ENCODE measurements around the gene SERPING1. TPM values are rescaled to one million over a fixed set of nuclear protein-coding genes. Genes with fewer than 3 reads are reported as not detected.

SERPING1 gene
- total RNA-seq, 2 donors from 2014 or later = 674 to 695 TPM

DNA sequence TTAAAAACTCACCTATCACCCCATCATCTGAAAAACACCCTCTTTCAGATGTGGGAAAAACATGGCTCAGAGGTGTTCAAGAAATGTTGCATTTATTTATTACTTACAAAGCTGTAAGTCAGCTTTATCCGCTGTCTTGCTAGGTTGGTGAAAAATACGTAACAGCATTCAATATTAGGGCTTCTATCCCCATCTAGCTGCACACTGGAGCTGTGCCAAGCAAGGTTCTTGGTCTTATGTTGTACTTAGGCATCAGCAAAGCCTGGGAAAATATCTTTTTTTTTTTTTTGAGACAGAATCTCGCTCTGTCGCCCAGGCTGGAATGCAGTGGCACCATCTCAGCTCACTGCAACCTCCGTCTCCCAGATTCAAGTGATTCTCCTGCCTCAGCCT is 7.5 kb downstream of the SERPING1 start:
- TF ChIP-seq, protein P1, sequence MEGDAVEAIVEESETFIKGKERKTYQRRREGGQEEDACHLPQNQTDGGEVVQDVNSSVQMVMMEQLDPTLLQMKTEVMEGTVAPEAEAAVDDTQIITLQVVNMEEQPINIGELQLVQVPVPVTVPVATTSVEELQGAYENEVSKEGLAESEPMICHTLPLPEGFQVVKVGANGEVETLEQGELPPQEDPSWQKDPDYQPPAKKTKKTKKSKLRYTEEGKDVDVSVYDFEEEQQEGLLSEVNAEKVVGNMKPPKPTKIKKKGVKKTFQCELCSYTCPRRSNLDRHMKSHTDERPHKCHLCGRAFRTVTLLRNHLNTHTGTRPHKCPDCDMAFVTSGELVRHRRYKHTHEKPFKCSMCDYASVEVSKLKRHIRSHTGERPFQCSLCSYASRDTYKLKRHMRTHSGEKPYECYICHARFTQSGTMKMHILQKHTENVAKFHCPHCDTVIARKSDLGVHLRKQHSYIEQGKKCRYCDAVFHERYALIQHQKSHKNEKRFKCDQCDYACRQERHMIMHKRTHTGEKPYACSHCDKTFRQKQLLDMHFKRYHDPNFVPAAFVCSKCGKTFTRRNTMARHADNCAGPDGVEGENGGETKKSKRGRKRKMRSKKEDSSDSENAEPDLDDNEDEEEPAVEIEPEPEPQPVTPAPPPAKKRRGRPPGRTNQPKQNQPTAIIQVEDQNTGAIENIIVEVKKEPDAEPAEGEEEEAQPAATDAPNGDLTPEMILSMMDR (IDR thresholded peaks at IDR 0.05) = no peak
- DNase-seq (ENCODE audit: low spot score) = no peak
- H3K36me3 ChIP-seq = peaks cover 49% of the 10 kb centered on the region
- H3K27ac ChIP-seq = no peak overlapping the region
- H3K4me1 ChIP-seq (ENCODE audit: control insufficient read depth in 1 of 2, low read depth in 2 of 2) = no peaks in the 10 kb centered on the region
- H3K4me3 ChIP-seq = no peak overlapping the region
- H3K9me3 ChIP-seq = no peaks in the 10 kb centered on the region
- no peak for ATAC-seq (ENCODE audit: insufficient number of reproducible peaks, low FRiP score, low read depth)
- H3K27me3 ChIP-seq (replicated peaks; ENCODE audit: insufficient read depth) = no peaks in the 10 kb centered on the region

DNA sequence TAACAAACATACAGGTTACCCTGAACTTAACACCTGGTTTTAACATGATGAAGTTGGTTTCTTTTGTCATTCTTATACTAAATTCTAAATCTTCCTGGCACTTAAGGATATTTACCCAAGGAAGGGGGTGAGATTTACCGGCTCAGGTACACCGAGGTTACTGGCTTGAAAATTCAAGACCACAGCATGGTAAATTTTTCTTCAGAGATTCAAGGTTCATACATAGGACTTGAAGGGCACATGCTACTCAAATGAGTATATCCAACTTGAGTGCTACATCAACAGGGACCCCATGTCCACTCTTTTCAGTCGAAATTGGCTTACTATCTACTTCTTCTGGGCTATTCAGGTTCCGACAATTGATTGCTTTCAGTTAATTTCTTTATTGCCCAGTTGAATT is 12.7 kb downstream of the SERPING1 start:
- no peaks in the 10 kb centered on the region for H3K27me3 ChIP-seq (replicated peaks; ENCODE audit: insufficient read depth)
- DNase-seq (ENCODE audit: low spot score) (no peak), ATAC-seq (ENCODE audit: insufficient number of reproducible peaks, low FRiP score, low read depth) (no peak)
- TF ChIP-seq, protein P1 (IDR thresholded peaks at IDR 0.05) = no peak
- H3K9me3 ChIP-seq = no peaks in the 10 kb centered on the region
- H3K4me3 ChIP-seq = no peak overlapping the region
- H3K27ac ChIP-seq = no peak overlapping the region
- peaks cover 56% of the 10 kb centered on the region for H3K36me3 ChIP-seq
- H3K4me1 ChIP-seq (ENCODE audit: control insufficient read depth in 1 of 2, low read depth in 2 of 2) = no peaks in the 10 kb centered on the region

DNA sequence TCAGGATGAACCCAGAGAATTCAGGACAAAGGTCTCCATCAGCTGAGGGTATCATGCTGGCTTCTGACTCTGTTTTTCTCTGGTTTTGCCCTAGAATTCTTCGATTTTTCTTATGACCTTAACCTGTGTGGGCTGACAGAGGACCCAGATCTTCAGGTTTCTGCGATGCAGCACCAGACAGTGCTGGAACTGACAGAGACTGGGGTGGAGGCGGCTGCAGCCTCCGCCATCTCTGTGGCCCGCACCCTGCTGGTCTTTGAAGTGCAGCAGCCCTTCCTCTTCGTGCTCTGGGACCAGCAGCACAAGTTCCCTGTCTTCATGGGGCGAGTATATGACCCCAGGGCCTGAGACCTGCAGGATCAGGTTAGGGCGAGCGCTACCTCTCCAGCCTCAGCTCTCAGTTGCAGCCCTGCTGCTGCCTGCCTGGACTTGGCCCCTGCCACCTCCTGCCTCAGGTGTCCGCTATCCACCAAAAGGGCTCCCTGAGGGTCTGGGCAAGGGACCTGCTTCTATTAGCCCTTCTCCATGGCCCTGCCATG is 16.8 kb downstream of the SERPING1 start:
- Histone ChIP-seq H3K27me3 (replicated peaks; ENCODE audit: insufficient read depth) (no peaks in the 10 kb centered on the region), H3K27ac (no peak overlapping the region), H3K36me3 (peaks cover 30% of the 10 kb centered on the region), H3K9me3 (no peaks in the 10 kb centered on the region), H3K4me1 (ENCODE audit: control insufficient read depth in 1 of 2, low read depth in 2 of 2) (no peaks in the 10 kb centered on the region), H3K4me3 (no peak overlapping the region)
- ATAC-seq (ENCODE audit: insufficient number of reproducible peaks, low FRiP score, low read depth) = no peak
- TF ChIP-seq, protein P1 (IDR thresholded peaks at IDR 0.05) = no peak
- no peak for DNase-seq (ENCODE audit: low spot score)

DNA sequence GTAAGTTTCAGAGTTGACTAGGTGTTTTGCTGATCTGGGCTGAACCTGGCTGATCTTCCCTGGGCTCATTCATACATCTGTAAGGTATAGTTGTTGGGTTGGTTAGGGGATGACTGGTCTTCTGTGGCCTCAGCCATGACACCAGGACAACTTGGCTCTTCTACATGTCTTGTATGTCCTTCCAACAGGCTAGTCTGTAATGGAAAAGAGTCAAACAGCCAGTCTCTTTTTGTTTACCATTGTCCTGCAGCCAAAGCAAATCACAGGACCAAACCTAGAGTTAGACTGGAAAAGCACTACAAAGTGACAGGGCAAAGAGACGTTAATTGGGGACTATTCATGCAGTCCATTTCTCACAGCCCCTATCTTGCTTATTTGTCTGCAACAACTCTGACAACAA is 17.8 kb downstream of the SERPING1 start:
- no peaks in the 10 kb centered on the region for H3K27me3 ChIP-seq (replicated peaks; ENCODE audit: insufficient read depth)
- peaks cover 27% of the 10 kb centered on the region for H3K36me3 ChIP-seq
- H3K27ac ChIP-seq = no peak overlapping the region
- DNase-seq (ENCODE audit: low spot score) (no peak), ATAC-seq (ENCODE audit: insufficient number of reproducible peaks, low FRiP score, low read depth) (no peak)
- no peak overlapping the region for H3K4me3 ChIP-seq
- H3K4me1 ChIP-seq (ENCODE audit: control insufficient read depth in 1 of 2, low read depth in 2 of 2) = no peaks in the 10 kb centered on the region
- H3K9me3 ChIP-seq = no peaks in the 10 kb centered on the region
- TF ChIP-seq, protein P1 (IDR thresholded peaks at IDR 0.05) = no peak

DNA sequence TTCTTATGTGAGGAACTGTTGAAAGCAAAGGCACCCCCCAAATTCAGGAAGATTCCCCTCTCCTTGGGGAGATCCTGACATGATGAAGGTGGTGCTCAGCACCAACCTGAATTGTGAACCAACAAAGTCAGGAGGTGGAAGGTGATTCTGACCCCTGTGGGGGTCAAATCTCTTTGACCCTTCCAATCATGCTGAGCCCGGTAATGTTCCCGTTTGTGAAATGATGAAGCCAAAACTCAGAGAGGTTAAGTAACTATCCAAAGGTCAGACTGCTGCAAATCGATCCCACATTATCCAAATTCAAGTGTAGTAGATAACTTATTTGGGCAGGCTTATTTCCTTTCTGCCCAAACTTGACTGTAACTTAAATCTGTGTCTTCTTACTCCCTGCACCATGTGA is 19.1 kb downstream of the SERPING1 start:
- H3K27me3 ChIP-seq (replicated peaks; ENCODE audit: insufficient read depth) = no peaks in the 10 kb centered on the region
- no peaks in the 10 kb centered on the region for H3K9me3 ChIP-seq
- ATAC-seq (ENCODE audit: insufficient number of reproducible peaks, low FRiP score, low read depth) (no peak), DNase-seq (ENCODE audit: low spot score) (no peak)
- no peaks in the 10 kb centered on the region for H3K4me1 ChIP-seq (ENCODE audit: control insufficient read depth in 1 of 2, low read depth in 2 of 2)
- no peak overlapping the region for H3K4me3 ChIP-seq
- H3K36me3 ChIP-seq = peaks cover 30% of the 10 kb centered on the region
- H3K27ac ChIP-seq = no peak overlapping the region
- TF ChIP-seq, protein P1 (IDR thresholded peaks at IDR 0.05) = no peak
